Stimulated activated CD8-positive, alpha-beta memory T cell treated with anti-CD3 and anti-CD28 coated beads, Interleukin-12 subunit alpha, Interleukin-12 subunit beta, amount 100 ng/mL, for 1 hour (primary cell): ENCODE results near the gene TSPO.
"Not testable (repeated sequence)": the region's sequence is repeated elsewhere in the genome, so short reads cannot be mapped to it uniquely, and the experiment has no call there.

Experiments
- DNase-seq: peaks from one replicate; pipeline ENCODE4 v3.0.0-alpha.2; 2020; ENCODE audit warnings: low read depth

TSPO gene

DNA sequence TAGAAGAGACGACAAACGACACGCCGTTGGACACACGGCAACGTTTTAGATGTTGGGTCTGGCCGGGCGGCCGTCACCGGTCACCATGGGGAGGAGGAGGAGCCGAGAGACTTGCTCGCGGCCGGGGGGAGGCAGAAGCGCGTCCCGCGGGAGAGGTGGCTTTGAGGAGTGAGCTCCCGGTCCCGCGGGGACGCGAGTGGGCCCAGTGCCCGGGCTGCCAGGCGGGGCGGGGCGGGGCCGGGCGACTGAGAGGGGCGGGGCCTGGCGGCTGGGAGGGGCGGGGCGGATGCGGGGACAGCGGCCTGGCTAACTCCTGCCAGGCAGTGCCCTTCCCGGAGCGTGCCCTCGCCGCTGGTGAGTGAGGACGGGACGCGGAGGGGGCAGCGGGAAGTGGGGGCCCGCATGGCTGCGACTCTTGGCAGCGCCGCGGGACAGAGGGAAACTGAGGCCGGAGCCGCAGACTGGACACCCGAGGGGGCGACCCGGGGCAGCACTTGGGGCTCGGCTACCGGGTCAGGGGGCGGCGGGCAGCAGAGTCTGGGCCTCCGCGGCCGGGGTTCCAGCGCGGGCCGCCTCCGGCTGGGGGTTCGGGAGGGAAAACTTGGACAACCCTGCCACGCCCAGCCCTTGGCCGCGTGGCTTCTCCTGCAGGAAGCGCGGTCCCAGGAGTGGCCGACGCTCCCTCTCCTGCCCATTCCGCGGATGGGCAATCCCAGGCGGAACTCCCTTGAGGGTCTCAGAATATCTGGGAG lies at the start of gene TSPO:
Gene TSPO (plus strand): TSS at position 309 of the 752 bp plus-strand sequence. CDS start 7,680 bp downstream, outside the sequence.
- DNase-seq = peak; percentile 36

DNA sequence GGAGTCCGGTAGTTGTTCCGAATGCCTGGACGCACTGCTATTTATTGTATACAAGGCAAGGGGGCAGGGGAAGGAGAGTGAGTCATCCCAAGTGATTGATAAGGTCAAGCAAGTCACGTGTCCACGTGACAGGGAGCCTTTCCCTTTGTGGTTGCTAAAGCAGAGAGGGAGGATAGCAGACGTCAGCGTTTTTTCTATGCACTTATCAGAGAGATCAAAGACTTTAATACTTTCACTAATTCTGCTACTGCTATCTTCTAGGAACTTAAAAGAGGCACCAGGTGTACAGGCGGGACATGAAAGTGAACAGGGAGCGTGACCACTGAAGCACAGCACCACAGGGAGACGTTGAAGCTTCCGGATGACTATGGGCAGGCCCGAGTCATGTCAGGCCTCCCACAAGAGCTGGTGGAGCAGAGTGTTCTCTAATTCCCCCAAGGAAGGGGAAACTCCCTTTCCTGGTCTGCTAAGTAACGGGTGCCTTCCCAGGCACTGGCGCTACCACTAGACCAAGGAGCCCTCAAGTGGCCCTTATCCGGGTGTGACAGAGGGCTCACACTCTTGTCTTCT lies 47.2 kb upstream of the TSPO start:
- DNase-seq = not testable (repeated sequence)

DNA sequence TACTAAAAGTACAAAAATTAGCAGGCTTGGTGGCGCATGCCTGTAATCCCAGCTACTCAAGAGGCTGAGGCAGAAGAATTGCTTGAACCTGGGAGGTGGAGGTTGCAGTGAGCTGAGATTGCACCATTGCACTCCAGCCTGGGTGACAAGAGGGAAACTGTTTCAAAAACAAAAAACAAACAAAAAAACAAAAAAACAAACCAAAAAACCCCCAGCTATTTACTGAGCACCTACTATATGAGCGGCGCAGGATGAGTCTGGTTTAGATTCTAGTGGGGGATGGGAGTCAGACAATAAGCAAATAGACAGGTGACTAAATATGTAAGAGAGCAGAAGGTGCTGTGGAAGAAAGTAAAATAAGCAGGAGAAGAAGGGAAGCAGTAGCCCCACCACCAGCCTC lies 46.4 kb upstream of the TSPO start:
- DNase-seq = not testable (repeated sequence)

DNA sequence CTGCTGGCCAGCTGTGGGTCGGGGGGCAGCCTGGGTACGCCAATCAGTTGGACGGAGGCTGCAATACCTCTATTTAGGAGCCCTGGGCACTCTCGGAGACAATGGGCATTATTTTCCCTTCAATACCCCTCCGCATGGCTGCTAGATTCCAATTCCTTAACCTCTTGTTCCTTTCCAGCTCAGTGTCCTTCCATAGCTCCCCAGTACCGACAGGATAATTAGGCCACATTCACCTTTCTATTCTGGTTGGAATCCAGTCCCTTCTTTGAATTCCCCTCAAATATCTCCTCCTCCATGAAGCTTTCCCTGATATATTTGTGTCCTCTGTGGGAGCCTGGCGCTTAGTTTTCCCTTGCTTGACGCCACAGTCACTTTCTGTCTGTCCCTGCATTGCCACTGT lies 45.1 kb upstream of the TSPO start:
- no peak for DNase-seq

DNA sequence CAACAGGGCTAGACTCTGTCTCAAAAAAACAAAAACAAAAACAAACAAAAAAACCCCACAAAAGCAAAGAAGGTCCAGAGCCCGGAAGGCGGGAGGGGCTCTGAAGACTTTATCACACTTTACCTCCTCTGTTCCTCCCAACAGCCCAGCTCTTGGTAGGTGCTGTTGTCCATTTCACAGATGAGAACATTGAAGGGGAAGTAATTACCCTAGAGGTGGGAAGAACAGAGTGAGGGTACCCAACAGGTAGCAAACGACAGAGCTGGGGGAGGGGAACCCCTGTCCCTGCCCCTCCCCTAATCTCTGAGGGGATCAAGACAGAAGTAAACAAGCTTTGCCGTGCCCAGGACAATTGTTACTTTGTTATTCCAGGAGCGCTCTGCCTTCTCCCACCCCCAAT lies 41.8 kb upstream of the TSPO start:
- no peak for DNase-seq

DNA sequence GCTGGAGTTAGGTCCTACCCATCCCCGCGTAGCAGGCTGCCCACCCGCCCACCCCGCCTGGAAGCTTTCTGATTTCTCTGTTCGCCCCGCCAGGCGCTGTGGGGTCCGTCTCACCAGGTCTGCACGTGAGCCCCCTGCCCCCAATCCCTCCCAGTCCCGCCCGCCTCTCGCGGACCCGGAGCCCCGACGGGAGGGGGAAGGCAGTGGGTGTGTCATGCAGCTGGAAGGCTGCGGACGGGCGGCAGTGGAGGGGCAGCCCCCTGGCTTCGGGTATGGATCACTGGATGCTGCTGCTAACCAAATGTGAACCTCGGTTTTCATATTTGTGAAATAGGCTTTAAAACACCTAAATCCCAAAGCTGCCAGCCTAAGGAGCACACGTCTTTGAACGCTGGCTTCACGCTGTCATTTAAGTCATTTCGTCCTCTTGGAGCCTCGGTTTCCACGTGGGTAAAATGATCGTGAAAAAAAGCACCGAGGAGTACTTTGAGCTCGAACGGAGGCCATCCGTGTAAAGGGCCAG lies 41.4 kb upstream of the TSPO start:
- no peak for DNase-seq

DNA sequence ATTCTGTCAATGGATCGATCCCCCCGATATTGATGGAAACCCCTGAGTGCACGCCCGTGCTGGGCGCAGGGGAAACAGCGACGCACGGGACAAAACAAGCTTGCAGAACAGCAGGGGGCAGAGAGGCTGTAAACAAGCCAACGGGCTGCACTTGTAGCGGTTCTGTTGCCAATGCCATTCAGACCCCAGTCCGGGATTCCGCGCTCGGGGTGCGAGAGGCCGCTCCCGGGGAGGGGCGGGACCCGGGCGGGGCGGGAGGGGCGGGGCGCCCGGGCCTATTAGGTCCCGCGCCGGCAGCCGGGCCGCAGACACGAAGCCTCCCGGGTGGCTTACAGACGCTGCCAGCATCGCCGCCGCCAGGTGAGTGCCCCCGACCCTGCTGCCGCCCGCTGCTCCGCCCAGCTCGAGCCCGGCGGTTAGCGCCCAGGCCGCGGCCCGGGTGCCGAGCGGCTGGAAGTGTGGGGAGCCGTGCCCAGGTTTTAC lies 40.9 kb upstream of the TSPO start, which contains the start of gene BIK:
Gene BIK (plus strand): TSS at position 307 of the 483 bp plus-strand sequence. CDS start 13,273 bp downstream, outside the sequence.
- no peak for DNase-seq

DNA sequence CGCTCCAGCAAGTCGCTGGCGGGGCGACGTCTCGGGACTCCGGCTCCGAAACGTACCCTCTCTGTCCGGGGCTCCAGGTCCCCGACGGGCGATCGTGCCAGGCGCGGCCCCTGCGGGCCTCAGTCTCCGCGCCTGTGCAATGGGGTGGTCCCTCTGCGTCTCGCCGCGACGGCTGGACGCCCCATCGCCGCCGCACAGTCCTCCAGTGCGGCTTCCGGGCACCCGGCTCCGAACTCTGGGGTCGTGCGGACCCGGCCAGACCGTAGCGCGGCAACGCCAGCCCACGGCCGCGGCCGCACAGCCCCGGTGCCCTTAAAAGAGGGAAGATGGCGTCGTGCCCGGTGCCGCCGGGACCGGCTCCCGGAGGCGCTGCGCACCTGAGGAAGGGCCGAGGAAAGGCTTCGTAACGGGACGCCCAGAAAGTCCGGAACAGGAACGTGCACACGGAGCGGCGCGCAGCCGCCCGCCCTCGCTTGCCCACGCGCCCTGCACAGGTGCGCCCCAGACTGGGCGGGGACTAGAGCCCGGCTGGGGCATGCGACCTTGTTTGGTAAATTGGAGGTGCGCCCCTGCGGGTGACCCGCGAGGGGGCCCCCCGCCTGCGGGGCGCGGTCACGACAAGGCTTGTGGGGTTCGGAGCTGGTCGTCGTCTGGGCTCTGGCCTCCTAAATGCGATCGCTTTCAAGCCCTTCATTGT lies 40.3 kb upstream of the TSPO start:
- no peak for DNase-seq

DNA sequence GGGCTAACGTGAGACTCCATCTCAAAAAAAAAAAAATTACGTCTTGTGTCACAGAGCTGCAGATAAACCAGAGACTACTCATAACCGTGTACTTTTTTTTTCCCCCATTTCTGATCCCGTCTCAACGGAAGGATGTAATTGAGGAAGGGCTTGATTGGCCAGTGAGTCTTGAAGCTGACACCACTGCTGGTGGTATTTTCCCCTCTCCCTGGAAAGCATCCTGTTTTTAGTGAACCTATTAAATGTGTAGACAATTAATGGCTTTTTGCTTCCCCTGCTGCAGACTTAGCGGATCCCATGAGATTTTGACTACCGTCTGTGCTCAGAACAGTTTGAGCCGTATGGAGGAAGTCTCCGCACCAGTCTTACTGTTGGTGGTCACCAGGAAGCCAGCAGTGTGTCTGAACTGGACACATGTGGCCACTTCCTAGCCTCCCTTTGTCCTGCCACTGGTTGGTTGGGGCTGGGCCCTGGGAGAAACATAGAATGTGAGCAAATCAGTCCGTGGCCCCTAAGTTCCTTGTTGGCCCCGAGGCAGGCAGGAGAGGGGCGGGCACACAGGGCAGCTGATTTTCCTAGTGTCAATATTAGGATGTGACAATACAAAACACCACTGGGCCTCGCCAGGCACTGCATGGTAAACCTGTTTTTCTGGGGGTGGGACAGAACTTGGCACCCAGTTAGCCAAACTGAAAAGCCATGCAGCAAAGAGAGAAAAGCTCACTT lies 37.7 kb upstream of the TSPO start:
- no peak for DNase-seq

DNA sequence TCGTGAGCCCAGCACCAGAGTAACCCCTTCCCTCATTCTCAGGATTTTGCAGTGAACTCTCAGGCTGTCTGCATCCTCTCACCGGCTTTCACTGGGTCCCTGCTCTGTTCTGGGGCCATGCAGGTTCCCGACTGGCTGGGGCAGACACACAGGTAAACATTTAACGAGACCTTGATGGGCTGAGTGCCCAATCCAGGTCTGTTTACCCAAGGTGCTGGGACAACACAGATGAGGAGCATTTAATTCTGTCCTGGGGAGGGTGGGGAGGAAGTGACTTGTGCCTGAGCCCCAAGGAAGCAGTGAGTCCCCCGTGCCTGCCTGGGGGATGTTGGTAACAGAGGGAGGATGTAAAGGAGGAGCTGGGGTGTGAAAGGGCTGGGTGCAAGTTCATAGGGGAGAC lies 36.4 kb upstream of the TSPO start:
- no peak for DNase-seq

DNA sequence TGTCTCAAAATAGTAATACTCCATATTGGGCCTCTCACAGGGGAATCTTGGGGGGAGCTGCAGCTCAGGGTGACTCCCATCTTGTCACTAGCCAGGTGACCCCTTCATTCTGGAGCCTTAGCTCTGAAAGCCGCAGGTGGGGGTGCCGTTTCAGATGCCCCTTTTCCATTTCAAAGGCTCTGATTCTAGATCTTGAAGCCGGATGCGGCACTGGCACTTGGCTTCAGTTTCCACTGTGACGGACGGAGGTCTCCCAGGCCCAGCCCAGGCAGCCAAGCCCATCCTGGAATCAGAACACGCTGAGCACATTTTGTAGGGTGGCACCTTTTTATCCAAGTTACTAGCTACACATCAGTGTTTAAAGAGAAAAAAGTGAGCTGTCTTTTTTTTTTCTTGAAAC lies 34.4 kb upstream of the TSPO start:
- DNase-seq = no peak

DNA sequence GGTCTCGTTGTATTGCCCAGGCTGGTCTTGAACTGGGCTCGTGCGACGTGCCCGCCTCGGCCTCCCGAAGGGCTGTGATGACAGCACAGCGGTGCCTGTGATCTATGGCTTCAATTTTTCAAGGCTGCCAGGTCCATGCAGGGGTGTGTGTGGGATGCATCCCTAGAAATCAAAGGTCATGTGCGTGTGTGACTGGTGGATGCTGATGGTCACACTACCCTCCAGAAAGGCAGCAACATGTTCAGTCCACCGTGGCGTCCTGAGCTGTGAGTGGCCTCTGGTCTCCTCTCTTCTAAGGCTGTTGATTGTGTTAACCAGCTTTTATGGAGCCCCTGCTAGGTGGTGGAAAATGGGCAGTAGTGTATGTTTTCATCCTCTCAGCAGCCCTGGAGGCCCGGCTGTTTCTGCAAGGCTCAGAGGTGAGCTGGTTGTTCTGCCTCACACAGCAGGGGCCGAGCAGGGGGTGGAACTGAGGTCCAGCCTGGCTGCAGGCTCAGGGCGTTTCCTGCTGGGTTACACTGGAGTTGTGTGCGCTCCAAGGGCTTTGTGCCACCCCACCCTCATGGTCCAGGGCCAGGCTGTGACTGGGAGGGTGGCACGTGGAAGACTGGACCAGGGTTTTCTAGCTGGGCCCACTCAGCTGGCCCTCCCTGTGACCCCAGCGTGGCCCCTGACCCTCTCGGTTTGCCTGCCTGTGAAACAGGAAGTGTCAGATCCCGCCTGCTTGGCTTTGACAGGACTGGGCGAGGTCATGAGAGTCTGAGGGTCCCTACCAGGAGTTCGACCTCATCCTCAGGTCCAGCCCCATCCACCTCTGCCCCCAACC lies 33.1 kb upstream of the TSPO start:
- DNase-seq = no peak

DNA sequence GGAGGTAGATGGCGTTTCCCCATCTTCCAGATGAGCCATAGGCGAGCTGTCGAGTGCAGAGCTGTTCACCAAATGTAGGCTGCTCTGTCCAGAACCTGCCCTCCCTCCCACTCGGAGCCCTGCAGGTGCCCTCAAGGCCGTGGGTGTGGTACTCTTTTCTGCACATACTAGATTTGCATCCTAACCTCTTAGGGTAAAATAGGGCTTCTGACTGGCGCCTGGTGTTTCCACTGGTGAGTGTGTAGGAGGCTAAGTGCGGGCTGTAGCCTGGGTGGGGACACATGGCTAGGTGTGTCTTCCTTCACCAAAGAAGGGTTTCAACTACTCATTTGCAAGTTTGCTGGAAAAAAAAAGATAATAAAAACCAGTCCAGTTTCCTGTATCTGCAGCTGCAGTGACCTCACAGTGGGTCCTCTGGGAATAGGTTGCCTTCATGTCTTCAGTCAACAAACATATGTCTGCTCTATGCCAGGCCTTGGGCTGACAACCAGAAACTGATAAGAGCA lies 32.4 kb upstream of the TSPO start:
- no peak for DNase-seq

DNA sequence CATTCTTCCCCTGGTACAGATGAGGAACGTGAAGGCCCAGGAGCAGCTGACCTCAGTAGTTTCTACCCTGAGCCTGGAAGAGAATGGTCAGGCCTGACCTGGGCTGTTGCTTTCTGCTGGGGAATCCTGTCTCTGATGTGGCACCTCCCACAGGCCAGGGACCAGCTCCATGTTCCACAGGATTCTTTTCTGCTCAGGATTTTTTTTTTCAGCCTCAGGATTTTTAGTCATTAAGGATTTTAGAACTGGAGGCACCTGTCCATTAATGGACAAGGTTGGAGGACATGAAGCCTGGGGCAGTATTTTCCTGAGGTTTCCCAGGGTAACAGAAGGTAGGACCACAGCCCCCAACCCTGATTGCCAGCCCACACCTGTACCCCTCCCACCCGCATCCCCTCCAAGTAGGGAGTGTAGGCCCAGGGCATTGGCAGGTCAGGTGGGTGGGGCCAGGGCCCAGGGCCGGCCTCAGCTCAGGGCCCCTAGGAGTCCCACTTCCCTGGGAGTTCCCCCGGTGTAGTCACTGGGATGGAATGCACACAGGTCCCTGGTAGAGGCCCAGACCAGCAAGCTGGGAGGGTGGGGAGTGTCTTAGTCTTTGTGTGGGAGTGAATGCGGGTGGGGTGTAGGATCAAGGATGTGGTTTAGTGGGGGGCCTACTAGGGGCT lies 24.7 kb upstream of the TSPO start:
- no peak for DNase-seq

DNA sequence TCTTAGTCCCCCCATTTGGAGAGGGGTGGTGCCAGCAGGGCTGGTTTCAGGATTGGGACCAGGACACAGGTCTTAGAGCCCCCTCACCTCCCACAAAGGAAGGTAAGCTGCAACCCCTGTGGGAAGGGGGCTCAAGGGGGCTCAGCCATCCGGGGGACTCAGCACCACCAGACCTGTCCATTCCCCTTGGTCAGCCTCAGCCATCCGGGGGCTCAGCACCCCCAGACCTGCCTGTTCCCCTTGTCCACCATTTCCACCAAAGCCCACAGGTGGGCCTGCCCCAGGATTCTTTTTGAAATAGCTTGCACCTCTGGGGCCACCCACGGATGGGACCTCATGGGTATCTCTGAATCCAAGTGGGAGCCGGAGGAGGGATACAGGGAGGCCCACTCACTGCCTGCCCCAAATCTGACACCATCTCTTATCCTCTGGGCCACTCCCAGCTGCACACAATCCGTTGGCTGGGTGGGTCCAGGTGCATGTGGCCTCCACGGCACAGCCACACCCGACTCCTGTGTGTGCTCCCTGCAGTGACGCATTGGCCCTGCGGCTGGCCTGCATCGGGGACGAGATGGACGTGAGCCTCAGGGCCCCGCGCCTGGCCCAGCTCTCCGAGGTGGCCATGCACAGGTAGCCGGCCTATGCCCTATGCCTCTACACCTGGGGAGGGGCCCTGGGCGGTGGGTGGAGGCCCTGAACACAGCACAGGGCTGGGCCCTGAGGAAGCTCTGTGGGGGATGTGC lies 24.0 kb upstream of the TSPO start:
- no peak for DNase-seq

DNA sequence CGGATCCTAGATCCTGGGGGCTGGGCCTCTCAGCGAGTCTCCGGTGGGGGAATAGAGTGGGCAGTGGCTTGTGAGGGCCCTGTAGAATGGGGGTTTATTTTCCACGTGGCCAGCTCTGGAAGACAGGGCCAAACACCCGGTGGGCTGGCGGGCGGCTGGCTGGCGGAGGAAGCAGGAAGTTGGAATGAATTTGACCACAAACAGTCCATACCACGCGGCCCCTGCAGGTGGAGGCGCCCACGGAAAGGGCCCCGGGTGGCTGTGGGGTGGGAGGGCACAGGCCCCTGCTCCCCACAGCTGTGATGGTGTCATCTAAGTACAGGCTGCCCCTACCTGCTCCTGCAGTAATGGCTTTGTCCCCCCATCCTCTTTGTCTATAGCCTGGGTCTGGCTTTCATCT lies 23.2 kb upstream of the TSPO start:
- DNase-seq = no peak

DNA sequence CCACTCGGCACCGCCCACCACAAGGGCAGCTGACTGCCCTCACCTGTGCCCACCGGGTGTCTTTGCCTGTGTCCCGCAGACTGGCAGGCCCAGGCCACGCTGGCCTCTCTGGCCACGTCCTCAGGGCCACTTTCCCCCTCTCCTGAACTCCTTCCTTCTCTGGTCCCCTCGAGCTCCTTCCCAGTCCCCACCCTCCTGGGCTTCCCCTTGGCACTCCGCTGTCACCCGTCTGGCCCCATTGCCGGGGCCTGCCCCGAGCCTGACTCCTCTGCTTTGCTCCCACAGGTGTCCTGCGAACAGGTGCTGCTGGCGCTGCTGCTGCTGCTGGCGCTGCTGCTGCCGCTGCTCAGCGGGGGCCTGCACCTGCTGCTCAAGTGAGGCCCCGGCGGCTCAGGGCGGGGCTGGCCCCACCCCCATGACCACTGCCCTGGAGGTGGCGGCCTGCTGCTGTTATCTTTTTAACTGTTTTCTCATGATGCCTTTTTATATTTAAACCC lies 22.4 kb upstream of the TSPO start:
- no peak for DNase-seq

DNA sequence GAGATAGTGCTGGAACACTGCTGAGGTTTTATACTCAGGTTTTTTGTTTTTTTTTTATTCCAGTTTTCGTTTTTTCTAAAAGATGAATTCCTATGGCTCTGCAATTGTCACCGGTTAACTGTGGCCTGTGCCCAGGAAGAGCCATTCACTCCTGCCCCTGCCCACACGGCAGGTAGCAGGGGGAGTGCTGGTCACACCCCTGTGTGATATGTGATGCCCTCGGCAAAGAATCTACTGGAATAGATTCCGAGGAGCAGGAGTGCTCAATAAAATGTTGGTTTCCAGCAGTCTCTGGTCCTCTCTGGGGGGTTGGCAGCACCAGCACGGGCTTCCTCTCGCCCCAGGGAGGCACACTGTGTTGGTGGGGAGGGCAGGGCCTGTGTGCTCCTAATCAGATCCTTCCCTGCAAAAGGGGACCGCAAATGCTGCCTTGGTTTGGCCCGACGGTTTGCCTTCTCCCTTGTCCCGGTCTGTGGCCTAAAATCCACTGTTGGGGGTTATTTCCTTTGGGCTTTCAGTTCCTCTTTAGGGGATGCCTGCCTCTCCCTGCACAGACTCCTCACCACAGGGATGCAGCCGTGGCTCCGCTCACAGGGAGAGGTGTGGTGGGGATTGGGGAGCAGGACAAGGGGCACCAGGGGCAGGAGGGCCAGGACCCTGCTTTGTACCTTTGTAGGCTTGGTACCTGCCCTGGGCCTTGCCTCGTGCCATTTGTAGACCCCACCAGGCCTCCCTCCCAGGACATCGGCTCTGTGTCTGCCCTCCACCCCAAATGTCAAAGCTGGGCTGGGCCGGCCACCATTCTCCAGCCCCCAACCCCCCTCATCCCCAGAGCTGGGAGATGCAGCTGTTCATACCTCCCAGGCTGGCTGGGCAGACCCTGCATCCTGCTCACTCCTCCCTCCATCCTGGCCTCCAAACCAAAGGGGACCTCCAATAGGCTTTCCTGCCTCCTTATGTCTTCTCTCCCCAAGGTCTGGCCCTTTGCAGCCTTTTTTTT lies 21.6 kb upstream of the TSPO start:
- no peak for DNase-seq
